ENCODE data around the gene SETBP1.

The SETBP1 gene

DNA sequence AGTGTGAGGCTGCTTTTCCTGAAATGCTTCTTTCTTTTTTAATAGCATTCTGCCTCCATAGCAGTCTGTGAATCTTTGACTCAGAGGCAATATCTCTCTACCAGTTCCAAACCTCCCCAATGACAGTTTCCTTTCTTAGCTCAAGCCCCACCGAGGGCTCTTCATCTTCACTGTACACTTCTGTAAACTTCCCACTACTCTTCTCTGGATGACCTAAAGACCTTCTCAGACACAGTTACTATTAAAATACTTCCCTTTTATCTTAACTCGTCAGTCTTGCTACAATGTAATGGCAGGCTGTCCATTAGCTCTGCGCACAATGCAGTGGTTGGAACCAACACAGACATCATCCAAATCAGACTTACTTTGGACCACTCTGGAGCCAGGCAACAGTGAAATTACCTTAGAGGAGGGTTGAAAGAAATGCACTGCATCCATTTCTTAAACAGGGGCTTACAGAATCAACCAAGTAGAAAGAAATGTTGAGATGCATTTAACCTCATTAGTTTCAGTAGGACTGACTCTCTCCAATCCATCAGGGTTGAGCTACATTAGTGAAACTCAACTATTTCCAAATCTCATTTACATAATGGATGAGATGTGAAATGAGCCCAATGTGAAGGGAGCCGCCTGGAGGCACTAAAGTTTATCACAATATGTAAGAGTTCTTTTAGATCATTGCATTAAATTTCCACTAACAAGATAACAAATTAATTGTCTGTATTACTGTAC is 343.8 kb downstream of the SETBP1 start:
- DNase-seq (ENCODE audit: low read depth in 3 of 3): no peak

DNA sequence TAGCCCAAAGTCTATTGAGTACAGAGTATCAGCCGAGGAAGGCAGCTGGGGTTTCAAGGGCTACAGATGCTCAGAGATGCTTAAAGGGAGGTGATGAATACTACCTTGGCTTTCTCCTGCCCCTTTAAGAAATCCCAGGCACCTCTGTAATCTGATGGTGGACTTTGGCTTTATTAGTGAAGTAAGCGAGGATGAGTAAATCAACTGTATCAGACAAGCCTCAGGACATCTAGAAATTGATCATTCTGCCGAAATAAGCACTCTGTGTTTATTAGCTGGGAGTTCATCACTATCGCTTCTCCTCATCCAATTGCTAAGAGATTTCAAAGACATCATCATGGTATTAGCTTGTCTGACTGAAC is 344.4 kb downstream of the SETBP1 start:
- no peak for DNase-seq (ENCODE audit: low read depth in 3 of 3)

DNA sequence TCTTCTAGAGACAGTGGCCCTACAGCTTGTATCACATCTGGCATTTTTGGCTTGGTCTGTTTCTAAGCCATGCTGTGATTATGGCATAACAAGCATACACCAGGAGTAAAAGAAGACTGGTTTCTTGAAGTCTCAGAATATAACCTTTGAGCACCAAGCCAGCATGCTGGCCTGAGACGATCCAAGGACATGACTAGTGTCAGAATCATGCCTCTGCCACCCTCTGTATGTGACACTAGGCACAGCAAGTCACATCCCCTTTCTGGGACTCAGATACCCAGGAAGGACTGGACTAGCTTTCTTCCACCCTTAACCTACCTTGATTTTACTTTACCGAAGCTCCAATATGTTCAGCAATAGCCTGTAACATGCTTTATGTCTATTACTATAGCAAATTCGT is 345.5 kb downstream of the SETBP1 start:
- DNase-seq (ENCODE audit: low read depth in 3 of 3): no peak

DNA sequence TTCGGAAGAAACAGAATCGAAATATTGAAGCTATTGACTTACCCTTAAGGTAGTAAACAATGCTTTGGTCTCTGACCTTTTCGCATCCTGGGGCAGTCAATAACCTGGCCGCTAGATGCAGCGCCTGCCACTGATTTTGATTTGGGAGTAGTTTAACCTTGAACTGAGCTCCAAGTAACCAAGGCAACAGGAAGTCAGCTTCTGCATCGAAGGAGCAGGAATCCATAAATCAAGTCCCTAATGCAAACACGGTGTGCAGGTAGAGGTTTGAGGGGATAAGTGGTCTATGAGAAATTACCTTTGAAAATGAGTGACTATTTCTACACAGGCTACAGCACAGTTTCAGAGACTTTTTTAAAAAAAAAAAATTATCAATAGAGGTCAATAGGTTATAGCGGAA is 353.5 kb downstream of the SETBP1 start:
- DNase-seq (ENCODE audit: low read depth in 3 of 3): no peak

DNA sequence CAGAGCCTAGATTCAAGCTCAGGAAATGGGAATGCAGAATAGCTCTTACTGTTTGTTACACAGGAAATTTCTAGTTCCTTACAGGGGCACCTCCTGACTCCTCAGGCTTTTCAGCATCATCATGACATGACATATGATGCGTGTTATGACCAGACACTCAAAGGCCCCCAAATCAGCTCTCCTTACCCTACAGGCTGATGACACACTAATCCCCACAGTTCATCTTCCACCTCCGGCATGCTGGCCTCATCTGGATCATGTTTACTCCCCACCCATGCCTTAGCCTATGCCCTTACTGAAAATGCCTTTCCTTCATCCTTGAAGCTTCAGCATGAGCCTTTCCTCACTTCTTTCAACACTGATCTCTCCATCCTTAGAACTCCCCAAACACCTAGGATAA is 356.9 kb downstream of the SETBP1 start:
- DNase-seq (ENCODE audit: low read depth in 3 of 3): no peak

DNA sequence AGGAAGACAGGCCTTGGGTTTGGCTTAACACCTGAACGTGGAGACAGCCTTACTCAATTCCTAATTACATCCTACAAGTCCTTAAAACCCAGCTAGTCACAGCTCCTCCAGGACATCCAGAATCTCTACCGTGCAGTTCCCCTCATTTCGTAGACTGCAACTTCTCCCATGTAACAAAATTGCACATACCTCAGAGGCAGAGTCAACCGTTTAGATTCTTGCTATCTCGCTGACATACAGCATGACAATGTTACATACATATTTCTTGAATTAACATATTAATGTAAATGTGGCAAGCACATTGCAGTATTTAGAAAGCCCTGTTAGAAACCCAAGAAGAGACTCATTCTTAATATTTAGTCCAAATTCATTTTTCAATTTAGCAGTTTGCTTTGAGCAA is 358.7 kb downstream of the SETBP1 start:
- DNase-seq (ENCODE audit: low read depth in 3 of 3): no peak

DNA sequence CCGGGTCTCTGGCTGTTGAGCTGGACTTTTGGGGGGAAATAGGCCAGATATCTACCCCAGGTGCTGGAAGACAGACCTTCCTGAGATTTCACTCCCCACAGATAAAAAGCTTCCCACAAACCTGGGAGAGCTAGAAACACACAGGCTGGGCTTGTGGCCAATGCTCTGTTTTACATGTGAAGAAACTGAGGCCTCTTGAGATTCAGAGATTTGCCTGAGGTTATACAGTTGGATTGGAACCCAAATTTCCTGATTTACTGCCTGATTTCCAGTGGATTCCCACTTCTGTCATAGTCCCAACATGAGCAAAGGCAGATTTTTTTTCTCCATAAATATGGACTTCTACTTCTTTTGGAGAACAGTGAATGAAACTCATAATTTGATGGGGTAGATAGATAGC is 360.2 kb downstream of the SETBP1 start:
- no peak for DNase-seq (ENCODE audit: low read depth in 3 of 3)

DNA sequence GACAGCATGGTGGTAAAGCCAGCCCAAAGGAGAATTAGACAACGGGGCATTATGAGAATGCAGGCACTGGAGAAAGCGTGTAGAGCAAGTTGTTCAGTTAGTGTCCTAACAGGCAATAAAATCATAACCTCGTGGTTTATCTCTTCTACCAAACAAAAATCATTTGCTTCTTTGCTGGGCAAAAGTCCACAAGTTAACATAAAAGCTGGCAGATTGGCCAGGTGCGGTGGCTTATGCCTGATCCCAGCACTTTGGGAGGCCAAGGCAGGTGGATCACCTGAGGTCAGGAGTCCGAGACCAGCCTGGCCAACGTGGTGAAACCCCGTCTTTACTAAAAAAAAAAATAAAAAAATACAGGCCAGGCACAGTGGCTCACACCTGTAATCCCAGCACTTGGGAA is 364.1 kb downstream of the SETBP1 start:
- no peak for DNase-seq (ENCODE audit: low read depth in 3 of 3)

DNA sequence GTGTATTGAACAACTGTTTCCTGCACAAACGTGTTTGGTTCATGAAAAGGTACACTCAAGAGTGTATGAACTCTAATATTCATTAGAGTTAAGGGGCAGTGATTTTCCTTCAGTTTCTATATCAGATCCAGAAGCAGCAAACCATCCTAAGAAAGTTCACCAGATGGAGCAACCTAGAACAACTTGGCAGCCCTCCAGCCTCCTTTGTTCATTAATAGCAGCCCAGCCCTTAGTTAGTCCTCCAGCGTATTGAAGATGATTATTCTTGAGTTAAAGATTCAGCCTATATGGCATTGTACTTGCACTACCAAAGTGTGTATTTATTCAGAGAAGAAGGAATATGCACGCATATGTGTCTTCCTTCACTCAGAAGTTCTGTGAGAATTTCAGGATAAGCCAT is 365.5 kb downstream of the SETBP1 start:
- no peak for DNase-seq (ENCODE audit: low read depth in 3 of 3)

DNA sequence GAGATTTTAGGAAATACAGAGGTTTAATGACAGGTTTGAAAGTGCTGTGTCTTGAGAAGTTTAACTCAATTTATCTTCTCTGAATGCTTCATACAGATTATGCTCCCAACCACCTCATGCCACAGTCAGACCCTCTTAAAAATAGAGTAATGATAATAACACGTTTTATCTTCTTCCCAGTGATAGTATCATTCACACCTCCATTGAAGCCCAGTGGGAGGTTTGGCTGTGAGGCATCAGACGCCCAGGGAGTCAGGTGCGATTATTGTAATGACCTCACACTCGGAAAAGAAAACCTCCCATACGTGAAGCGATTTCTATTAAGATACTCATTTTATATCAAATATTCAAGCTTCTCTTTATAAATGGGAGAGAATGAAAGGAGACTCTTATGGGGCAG is 366.3 kb downstream of the SETBP1 start:
- no peak for DNase-seq (ENCODE audit: low read depth in 3 of 3)

DNA sequence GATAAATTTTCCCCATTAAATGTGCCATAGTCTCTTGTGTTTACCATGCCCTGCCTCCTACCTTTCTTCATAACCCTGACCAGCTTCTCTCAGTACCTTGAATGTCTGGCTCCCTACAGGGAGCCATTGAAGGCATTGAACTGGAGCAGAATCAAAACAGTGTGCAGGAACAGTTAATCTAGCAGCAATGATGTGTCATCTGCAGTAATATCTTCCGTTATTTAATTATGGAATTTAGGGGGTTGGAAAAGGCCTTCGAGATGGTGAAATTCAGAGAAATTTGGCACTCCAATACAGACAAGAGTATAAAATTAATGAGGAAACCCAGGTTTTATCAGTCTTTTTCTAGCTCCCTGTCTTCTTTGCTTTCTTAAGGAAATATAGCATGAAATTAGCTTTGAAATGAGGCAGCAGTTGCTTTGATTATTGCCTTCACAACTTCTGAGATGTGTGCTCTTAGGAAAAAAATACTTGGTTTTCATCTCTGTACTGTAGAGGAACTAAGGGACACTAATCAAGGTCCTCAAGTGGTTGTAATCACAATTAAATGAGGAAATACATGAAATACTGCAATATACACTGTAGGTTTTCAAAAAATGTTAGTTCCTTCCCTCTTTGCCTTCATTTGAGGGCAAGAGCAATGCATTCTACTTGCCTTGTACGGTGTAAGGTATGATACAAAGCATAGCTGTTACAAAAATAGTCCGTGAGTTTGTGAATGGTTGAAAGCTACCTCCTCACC is 369.1 kb downstream of the SETBP1 start:
- DNase-seq (ENCODE audit: low read depth in 3 of 3): no peak

DNA sequence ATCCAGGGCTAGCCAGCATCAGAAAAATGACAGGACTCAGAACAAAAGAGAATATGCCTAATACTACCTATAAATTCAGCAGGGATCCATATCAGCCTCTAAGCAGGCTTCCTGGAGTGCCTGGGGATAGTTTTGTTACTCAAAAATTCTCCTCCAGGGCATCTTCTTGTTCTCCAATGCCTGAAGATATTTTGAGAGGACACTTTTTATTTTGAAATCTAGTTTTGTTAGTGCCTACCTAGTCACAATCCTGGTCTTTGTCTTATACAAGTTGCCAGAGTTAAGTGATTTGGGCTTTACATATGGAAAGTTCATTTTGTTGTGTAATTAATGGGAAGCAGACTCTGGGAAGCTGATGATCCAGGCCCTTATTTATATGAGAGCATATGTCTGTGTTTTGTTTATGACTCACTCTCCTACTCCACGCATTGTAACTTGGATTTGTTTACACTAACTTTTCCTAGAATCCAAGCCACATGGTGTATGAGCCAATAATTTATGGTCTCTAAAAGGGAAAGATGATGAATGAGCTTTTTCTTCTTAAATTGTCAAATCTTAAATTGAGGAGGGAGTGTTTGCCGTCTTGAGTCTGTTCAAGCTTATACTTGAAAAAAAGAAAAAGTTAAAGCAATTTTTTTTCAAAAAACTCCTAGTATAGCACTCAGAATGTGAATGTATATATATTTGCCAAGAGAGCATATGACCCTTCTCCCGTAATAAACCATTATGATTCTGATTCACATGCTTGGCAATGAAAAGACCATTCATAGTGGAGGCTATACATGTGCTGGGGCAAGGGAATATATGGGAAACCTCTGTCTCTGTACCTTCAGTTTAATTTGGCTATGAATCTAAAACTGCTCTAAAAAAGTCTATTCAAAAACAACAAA is 370.3 kb downstream of the SETBP1 start:
- DNase-seq (ENCODE audit: low read depth in 3 of 3): no peak

DNA sequence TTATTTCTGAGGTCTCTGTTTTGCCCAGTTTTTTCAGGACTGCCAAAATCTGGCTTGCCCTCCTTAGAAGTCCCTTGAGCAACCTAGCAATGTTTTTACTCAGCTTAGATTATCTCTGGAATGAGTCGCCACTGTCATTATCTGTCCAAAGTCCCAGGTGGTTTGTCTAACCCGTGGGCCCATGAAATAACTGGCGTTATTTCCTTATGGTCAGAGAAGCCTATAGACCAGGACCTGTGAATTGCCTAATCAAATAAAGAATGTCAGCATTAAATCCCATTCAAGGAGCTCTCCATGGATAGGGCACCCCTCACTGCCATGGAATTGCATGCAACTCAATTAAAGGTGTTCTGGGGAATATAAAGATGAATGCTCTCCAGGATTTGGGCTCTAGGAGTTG is 373.9 kb downstream of the SETBP1 start:
- no peak for DNase-seq (ENCODE audit: low read depth in 3 of 3)

DNA sequence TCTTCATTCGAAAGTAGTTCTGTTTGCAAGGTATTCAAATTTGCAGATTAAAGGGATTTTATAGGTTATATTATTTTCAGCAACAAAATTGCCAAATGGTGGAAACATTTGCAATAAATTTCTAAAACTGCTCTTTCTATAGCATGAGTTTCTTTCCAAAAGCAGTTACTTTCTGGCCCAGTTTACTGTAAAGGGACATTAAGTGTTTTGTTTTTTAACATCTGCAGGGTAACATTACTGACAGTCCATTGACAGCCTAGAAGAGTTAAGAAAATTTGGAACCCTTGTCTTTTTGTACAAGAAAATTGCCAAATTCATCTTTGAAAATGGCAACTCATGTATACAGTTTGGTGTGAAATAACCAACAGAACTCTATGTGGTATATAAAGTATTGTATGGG is 375.1 kb downstream of the SETBP1 start:
- DNase-seq (ENCODE audit: low read depth in 3 of 3): no peak

DNA sequence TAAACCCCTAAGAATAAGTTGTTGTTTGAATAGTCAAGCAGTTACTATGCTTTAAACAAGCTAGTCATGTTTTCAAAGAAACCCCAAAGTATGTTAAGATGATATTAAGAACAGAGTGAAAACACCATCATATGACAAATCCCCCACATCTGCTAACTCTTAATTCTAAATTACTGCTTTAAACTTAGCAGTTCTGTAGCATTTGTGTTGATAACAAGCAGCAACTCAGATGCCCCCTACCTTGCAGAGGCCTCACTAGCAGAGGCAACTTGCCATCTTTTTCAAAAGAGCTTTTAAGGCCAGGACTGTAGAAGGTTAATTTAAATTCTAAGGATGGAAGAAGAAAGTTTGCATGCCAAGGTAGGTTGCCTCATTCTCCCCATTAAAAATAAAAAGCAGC is 376.2 kb downstream of the SETBP1 start:
- no peak for DNase-seq (ENCODE audit: low read depth in 3 of 3)

DNA sequence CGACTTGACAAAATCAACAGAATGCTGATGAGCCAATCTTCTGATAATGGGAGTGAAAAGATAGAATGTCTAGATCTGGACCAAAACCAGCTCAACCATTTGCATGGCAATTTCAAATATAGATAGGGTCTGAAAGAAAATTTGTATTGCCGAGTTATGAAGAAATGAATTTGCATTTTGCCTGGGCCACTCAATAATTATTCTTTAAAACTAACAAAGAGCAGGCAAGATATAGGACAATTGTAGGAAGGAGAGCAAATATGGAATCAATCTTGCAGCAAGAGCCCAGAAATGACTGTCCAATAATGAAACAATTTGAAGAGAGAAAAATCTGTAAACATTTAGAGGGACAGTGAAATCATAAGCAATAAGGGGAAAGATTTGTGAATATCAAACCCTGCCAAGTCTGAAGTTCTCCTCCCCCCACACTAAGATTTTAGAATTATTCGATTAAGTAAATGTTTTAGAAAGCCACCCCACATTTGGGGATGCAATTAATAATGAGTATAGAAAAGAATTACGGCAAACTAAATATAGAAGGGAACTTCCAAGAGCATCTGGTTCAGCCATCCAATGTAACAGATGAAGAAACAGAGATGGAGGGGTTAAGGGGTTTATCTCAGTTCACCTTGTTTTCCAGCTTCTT is 377.4 kb downstream of the SETBP1 start:
- no peak for DNase-seq (ENCODE audit: low read depth in 3 of 3)

DNA sequence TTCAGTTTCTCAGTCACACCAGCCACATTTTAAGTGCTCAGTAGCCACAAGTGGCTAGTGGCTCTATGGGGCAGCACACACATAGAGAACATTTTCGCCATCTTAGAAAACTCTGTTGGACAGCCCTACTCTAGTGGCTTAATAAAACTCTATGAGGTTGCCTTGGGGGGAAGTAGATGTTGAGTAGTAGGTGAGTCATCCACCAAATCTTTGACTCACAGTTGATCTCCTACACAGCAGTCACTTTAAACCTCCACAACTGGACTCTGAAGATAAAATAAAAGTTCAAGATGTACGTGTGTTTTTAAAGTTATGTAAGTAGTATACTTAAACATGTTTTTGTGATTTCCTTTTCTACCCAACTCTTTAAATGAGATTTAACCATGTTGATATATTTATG is 379.0 kb downstream of the SETBP1 start:
- DNase-seq (ENCODE audit: low read depth in 3 of 3): no peak

DNA sequence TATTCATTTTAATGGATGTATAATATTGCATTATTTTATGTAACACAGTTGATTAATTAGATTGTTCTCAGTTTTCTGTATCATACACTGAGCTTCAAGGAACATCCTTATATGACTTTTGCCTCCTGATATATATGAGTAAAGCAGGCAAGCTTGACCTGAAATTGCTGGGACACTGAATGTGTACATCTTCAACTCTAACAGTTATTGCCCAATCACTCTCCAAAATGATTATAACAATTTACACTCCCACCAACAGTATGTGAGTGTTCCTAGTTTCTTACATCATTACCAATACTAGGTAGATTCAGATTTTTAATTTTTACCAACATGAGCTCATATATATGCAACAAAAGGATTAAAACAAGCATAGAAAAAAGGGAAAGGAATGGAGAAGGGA is 379.4 kb downstream of the SETBP1 start:
- DNase-seq (ENCODE audit: low read depth in 3 of 3): no peak

DNA sequence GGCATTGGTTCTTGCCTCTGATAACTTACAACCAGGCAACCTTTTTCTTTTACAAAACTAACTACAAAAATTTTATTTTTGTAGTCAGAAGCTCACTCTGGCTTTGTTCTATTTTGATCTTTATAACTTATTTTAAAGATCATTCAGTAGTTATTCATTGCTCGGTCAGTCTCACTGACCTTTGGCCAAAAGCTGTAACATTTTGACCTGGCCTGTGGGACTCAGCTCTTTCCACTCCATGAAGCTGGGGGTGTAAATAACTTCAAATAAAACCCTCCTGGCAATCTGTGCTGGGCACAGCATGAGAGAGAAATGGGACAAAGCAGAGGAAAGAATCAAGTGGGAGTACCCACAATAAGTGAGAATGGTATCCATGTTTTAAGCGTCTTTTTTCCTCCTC is 380.7 kb downstream of the SETBP1 start:
- no peak for DNase-seq (ENCODE audit: low read depth in 3 of 3)

DNA sequence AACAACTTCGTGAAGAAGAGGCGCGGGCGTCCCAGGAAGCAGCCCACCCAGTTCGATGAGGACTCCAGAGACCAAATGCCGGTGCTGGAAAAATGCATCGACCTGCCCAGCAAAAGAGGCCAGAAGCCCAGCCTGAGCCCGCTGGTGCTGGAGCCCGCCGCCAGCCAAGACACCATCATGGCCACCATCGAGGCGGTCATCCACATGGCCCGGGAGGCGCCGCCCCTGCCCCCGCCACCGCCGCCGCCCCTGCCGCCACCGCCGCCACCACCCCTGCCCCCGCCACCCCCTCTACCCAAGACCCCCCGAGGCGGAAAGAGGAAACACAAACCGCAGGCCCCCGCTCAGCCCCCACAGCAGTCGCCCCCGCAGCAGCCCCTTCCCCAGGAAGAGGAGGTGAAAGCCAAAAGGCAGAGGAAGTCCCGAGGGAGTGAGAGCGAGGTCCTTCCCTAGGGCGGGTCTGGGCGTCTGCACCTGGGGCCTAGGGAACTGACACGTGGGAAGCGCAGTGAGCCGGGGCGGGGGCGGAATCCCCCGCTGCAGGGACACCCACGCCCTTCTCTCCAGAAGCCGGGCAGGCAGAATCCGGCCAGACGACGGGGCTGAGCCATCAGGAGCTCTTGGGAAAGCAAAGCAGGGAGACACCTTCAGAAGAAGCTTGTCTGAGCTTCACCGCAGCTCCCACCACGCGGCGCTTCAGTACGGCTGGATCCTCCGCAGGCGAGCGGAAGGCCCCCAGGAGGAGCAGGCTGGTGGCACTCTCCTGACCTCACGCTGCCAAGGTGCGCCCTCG is 382.8 kb downstream of the SETBP1 start:
- DNase-seq (ENCODE audit: low read depth in 3 of 3): no peak

DNA sequence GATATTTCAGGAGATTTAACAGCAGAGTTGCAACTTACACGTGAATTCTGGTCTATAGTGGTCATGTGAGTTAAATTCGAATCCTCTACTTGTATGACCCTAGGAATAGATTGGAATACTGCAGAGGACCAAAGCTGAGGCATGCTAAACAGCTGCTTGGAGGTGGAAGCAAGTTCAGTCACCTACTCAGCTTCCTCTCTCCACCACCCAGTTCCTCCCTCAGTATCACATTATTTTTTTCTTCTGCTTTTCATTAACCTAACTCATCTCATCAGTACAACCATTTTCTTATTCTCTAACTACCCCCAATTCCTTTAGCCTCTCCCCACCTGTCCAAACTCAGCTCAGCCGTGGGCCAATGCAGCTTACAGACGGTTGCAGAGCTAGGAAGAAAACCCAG is 385.5 kb downstream of the SETBP1 start:
- no peak for DNase-seq (ENCODE audit: low read depth in 3 of 3)
